Erythroblast (primary cell): ENCODE results near the gene SCD5.

Experiments used
- GATA1 ChIP-seq: IDR thresholded peaks from 2 replicates; pipeline ENCODE4 v1.6.1; 2011; ENCODE audit warnings: low read depth, mild to moderate bottlenecking, control low read depth, low read length, moderate library complexity
- POLR2A ChIP-seq: IDR thresholded peaks from 2 replicates; pipeline ENCODE4 v1.6.1; 2011; ENCODE audit warnings: mild to moderate bottlenecking, low read length

GRCh38 chr4:82747686-82748575 is 50.7 kb downstream of the SCD5 start:
- TF ChIP-seq POLR2A (no peak), GATA1 (no peak)
